Measurements from ENCODE around the gene PTGIS.

DNA sequence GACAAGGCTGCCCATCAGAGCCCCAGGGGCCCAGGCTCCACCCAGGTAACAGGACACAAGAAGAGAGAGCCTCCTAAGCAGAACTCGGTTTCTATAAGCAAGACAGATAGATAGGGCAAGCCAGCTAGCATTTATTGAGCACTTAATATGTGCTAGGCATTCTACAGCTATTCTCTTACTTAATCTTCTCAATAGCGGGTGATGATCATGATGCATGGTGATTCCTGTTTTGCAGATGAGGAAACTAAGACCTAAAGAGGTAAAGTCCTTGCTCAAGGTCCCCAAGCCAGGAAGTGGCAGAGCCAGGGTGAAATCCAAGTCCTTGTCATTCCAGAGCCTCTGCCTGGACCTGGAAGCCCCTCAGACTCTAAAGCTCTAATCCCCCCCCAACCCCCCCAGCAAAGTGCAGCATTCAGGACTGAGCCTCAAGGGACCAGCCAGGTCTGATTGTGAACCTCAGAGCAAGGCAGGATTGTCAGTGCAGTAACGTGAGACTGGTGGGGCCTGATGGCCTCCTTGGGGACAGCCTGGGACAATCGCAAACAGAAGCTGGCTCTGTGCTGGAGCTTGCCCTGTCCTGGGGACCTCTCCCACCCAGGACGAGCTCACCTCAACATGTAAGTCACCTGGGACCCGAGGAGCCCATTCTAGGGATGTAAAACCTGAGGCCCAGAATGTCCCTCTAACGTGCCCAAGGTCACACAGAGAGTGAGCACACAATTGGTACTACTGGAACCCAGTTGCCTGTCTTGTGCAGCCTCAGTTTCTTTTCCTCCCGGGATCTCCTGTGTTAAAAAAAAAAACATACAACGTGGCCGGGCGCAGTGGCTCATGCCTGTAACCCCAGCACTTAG lies 48.4 kb upstream of the PTGIS start:
- TF ChIP-seq, protein P1, sequence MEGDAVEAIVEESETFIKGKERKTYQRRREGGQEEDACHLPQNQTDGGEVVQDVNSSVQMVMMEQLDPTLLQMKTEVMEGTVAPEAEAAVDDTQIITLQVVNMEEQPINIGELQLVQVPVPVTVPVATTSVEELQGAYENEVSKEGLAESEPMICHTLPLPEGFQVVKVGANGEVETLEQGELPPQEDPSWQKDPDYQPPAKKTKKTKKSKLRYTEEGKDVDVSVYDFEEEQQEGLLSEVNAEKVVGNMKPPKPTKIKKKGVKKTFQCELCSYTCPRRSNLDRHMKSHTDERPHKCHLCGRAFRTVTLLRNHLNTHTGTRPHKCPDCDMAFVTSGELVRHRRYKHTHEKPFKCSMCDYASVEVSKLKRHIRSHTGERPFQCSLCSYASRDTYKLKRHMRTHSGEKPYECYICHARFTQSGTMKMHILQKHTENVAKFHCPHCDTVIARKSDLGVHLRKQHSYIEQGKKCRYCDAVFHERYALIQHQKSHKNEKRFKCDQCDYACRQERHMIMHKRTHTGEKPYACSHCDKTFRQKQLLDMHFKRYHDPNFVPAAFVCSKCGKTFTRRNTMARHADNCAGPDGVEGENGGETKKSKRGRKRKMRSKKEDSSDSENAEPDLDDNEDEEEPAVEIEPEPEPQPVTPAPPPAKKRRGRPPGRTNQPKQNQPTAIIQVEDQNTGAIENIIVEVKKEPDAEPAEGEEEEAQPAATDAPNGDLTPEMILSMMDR (optimal IDR thresholded peaks at IDR 0.05 in 1 of 3, IDR thresholded peaks at IDR 0.05 in 1 of 3, conservative IDR thresholded peaks at IDR 0.05 in 1 of 3; ENCODE audit: extremely low read depth in 1 of 3, insufficient read depth in 2 of 3, low read length in 3 of 3): no peak
- TF ChIP-seq EZH2 (IDR thresholded peaks at IDR 0.05; ENCODE audit: low read length): no peak

All from keratinocyte (primary cell).